Fibroblast of villous mesenchyme (primary cell): ENCODE results near the gene LHCGR. TPM values are rescaled to one million over a fixed set of nuclear protein-coding genes. Genes with fewer than 3 reads are reported as not detected.

Experiments
- DNase-seq: peaks from one replicate; pipeline ENCODE4 v3.0.0-alpha.2; 2010; ENCODE audit warnings: low read depth
- H3K4me3 ChIP-seq: 2 replicates; pipeline ENCODE4 v1.5.1; 2011; ENCODE audit warnings: low read depth, mild to moderate bottlenecking, low read length
- total RNA-seq: library from RNA; depleted of rRNA; stranded (reverse); fragments of >200 nt; gene quantifications from 2 replicates; pipeline ENCODE4 v1.2.3, GENCODE V29; 2012
- TF ChIP-seq, protein P1 (sequence below): IDR thresholded peaks from 2 replicates; pipeline ENCODE4 v1.5.1; 2012; ENCODE audit warnings: low read depth, mild to moderate bottlenecking, low read length; ENCODE audit not compliant: insufficient read depth

The LHCGR gene
- total RNA-seq, 1 donor = not detected

DNA sequence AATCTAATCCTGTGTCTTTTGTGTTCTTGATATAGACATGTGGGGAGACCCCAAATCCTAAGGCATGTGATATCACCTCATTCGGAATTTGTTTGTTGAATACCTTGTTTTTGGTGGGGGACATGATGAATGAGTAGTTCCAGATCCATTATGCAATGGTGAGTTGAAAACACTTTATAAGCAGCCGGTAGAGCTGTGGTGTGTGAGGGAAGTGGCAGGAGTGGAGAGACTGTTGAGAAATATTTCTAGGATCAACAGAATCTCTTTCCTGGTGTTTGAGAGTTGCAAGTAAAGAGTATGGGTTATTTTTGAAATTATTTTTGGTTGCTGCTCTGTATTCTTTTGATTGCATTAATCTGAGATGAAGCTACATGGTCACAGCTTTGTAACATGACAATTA, 34.4 kb downstream of the LHCGR start:
- TF ChIP-seq, protein P1, sequence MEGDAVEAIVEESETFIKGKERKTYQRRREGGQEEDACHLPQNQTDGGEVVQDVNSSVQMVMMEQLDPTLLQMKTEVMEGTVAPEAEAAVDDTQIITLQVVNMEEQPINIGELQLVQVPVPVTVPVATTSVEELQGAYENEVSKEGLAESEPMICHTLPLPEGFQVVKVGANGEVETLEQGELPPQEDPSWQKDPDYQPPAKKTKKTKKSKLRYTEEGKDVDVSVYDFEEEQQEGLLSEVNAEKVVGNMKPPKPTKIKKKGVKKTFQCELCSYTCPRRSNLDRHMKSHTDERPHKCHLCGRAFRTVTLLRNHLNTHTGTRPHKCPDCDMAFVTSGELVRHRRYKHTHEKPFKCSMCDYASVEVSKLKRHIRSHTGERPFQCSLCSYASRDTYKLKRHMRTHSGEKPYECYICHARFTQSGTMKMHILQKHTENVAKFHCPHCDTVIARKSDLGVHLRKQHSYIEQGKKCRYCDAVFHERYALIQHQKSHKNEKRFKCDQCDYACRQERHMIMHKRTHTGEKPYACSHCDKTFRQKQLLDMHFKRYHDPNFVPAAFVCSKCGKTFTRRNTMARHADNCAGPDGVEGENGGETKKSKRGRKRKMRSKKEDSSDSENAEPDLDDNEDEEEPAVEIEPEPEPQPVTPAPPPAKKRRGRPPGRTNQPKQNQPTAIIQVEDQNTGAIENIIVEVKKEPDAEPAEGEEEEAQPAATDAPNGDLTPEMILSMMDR = no peak
- no peak overlapping the region for H3K4me3 ChIP-seq
- no peak for DNase-seq

DNA sequence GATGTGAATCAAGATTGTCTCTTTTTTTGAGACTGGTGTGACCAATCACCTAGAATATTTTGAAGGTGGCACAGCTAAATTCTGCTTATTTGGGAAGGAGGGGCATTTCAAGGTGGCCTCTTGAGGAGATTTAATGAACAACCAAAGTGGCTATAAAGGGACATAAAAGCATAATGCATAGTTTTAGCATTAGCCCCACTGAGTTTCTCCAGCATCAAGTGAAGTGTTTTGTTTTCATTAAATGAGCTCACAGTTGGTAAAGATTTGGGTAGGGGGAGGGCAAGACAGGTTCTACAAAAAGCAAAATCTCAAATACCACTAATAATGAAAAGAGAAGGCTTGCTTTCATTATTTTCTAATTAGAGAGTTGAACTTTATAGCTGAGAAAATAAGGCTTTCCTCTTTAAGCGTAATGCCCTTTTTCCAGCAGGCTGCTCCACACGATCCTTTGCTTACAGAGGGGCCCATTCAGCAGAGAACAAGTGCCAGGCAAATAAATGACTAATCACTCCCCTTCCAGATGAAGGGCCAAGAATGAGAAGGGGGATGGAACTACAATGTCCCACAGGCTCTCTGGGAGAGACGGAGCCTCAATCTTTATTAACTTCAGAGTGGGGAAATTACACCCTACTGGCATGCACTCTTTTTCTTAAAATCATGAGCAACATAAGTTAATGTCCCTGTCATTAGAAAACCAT, 35.9 kb downstream of the LHCGR start:
- no peak overlapping the region for H3K4me3 ChIP-seq
- no peak for DNase-seq
- TF ChIP-seq, protein P1 = no peak

DNA sequence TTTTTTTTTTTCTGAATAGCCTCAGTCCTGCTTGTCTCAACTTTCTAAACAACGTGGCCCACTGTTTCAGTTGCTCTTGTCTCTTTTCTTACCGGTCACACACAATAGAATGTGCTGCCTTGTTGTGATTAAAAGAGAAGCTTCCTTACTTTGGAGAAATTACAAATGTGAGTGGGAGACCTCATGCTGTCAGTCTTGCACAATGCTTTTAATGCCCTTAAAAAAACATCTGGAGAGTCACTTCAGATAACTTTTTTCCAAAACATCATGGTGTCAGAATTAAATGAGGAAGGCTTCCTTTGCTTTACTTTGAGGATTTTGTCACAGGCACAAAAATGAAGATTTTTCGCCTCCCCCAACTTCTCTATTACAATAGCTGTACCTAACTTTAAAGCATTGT, 37.7 kb downstream of the LHCGR start:
- TF ChIP-seq, protein P1 = no peak
- peak; percentile 52 for DNase-seq
- no peak overlapping the region for H3K4me3 ChIP-seq

DNA sequence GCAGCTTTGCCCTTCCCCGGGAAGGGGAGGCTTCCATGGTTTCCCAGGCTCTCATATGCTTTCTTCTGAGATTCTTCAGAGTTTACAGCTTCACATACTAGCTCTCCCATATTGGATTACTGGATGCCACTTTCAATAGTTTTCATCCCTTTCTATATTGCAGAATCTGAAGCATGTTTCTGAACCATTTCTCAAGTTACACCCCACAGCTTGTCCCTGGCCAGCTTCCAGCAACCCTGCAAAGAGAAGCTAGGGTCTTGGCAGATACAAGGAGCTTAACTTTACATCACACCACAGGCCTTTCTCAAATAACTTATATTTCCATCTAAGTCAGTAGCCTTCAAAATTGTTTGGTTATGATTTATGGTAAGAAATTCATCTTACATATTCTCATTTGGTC, 39.6 kb downstream of the LHCGR start:
- DNase-seq = peak; percentile 13
- H3K4me3 ChIP-seq = no peak overlapping the region

DNA sequence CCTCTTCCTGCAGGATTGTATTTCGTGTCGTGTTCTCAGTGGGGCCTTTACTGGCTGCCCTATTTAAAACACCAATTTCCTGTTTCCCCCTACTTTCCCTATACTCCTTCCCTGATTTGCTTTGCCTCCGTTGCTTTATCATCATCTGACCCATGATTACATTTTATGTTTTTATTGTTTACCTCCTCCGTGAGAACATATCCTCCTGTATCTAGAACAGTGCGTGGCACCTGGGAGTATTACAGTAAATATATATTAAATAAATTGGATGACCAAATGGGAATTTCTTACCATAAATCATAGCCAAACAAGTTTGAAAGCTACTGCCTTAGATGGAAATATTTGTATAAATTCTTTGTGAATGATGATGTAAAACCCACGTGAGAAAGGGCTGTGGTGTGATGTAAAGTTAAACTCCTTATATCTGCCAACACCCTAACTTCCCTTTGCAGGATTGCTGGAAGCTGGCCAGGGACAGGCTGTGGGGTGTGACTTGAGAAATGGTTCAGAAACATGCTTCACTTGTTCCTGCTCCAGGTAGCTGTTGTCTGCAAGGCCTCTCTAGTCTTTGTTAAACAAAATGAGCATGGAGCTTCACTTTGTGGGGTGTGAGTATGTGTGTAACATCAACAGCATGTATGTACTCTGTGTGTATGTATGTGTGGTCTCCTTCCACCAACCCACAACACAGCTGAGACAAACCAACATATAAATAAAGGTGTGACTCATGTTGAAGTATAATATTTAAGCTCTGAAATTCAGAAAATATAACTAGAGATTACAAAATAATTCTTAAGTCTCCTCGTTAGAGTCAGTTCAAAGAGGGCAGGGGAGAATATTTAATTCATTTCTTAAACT, 40.3 kb downstream of the LHCGR start:
- no peak overlapping the region for H3K4me3 ChIP-seq
- TF ChIP-seq, protein P1 = no peak
- peak; percentile 67 for DNase-seq

More for the DNA sequence above, 39.6 kb downstream of the LHCGR start:
- TF ChIP-seq, protein P1 = no peak

DNA sequence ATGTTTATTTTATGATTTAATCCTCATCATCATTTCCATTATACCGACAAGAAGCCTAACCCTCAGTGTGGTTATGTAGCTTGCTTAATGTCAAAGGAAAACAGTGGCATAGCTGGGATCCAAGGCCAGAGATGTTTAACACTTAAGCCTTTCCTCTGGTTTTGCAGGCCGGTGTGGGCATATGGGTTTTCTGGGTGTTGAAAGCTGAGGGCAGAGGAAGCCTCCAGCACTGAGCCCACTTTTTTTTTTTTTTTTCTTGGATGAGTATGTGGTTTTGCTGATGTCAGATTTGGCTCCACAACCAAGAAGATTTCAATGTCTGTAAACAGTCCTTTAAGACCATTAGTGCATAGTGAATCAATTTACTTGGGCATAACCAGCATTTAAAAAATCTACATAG, 41.3 kb downstream of the LHCGR start:
- peak; percentile 11 for DNase-seq
- TF ChIP-seq, protein P1 = no peak
- no peak overlapping the region for H3K4me3 ChIP-seq
